MM.1S (cell line): ENCODE measurements around the gene C17orf50.

Experiments
- EZH2 ChIP-seq: fragments of 300-600 bp; sonication (generic); optimal IDR thresholded peaks from 2 replicates; pipeline ENCODE3; 2017; ENCODE audit warnings: low read depth, mild to moderate bottlenecking, antibody characterized with exemption, low read length, mixed read lengths
- EZH2phosphoT487 ChIP-seq: fragments of 300-600 bp; sonication (generic); IDR thresholded peaks from 2 replicates; pipeline ENCODE4 v1.6.1; 2018; ENCODE audit warnings: antibody characterized with exemption, low read length
- TF ChIP-seq, protein P1 (sequence below): fragments of 300-600 bp; sonication (generic); IDR thresholded peaks from 2 replicates; pipeline ENCODE4 v1.5.1; 2016; ENCODE audit warnings: antibody characterized with exemption, low read length, mixed read lengths

GRCh38 chr17:35736236-35736635 is 24.5 kb upstream of the C17orf50 start:
- TF ChIP-seq, protein P1, sequence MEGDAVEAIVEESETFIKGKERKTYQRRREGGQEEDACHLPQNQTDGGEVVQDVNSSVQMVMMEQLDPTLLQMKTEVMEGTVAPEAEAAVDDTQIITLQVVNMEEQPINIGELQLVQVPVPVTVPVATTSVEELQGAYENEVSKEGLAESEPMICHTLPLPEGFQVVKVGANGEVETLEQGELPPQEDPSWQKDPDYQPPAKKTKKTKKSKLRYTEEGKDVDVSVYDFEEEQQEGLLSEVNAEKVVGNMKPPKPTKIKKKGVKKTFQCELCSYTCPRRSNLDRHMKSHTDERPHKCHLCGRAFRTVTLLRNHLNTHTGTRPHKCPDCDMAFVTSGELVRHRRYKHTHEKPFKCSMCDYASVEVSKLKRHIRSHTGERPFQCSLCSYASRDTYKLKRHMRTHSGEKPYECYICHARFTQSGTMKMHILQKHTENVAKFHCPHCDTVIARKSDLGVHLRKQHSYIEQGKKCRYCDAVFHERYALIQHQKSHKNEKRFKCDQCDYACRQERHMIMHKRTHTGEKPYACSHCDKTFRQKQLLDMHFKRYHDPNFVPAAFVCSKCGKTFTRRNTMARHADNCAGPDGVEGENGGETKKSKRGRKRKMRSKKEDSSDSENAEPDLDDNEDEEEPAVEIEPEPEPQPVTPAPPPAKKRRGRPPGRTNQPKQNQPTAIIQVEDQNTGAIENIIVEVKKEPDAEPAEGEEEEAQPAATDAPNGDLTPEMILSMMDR, result no peak
- TF ChIP-seq EZH2 (no peak), EZH2phosphoT487 (no peak)
